OCI-M2 (cell line): ENCODE measurements around the gene FLCN.
"Not testable (repeated sequence)": the region's sequence is repeated elsewhere in the genome, so short reads cannot be mapped to it uniquely, and the experiment has no call there.

ENCODE experiments used
- DNase-seq: peaks from one replicate; lab custom pipeline; 2025; ENCODE audit not compliant: unreplicated experiment; lab: John Stamatoyannopoulos, UW

FLCN gene

GRCh38 chr17:17237026-17237799 is at the start of gene FLCN:
FLCN (minus strand) TSS chr17:17237168; CDS start chr17:17228137, 9,031 bp downstream.
- DNase-seq: peak; percentile 70

DNA sequence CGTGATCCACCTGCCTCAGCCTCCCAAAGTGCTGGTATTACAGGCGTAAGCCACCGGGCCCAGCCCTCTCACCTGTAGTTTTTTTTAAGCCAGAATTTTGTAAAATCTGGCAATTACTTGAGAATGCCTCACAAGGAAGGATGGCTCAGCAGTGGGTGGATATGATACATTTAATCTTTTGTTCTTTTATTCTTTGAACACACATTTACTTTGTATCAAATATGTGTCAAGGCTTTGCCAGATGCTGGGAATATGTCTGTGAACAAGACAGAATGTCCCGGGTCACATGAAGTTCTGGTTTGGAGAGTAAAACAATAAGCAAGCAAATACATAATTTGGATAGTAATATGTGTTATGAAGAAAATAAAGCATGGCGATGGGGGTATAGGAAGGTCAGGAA is 49.0 kb upstream of the FLCN start:
- DNase-seq: no peak

GRCh38 chr17:17280613-17281549 is 43.9 kb upstream of the FLCN start, which contains the start of gene COPS3:
COPS3 (minus strand) TSS chr17:17281246; CDS start chr17:17281186, 60 bp downstream.
- peak; percentile 37 for DNase-seq

DNA sequence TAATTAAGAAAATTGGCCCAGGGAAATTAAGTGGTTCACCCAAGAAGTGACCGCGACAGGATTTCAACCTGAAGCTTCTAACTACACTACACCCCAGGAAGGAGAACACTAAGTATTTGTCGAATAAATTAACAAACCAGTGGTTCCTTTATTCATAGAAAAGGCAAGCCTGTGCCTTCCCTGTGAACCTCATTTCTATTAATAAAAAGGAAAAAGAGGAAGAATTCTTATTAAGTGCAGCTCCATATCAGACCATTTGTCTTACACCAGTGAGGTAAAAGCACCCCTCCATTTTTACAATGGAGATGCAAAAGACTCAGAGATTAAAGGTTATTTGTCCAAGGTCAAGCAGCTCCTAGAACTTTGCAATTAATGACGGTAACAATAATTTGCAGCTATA is 42.3 kb upstream of the FLCN start:
- no peak for DNase-seq

- not testable (repeated sequence) for DNase-seq
Measured at GRCh38 chr17:17277431-17277830, 40.5 kb upstream of the FLCN start.

- no peak for DNase-seq
Measured at GRCh38 chr17:17275971-17276370, 39.0 kb upstream of the FLCN start.

DNA sequence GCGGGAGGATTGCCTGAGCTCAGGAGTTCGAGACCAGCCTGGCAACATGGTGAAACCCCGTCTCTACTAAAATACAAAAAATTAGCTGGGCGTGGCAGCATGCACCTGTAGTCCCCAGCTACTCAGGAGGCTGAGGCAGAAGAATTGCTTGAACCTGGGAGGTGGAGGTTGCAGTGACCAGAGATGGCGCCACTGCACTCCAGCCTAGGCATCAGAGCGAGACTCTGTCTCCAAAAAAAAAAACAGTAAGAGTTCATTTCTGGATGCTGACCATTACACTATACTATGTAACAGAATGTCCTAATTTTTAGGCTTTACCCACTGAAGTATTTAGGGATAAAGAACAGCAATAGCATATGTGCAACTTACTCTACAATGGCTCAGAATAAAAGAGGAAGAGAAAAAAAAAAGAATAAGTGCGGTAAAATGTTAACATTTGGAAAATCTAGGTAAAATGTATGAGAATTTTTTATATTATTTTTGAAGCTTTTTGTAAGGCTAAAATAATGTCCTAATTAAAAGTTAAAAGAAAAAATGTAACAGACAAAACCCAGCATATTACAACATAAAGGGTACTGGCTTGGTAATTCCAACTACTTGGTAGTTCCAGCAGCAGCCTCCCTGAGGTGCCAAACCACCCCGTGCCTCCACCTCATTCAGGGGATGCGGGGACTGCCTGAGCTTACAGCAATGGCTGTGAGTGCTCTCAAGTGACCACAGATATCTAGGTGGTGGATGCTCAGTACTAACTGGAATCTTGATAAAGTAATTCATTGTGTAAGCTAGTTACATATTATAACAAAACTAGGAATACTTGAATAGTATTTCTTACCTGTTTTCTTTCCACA is 33.2 kb upstream of the FLCN start:
- DNase-seq: no peak

- DNase-seq: no peak
Measured at GRCh38 chr17:17264430-17264829, 27.5 kb upstream of the FLCN start.

DNA sequence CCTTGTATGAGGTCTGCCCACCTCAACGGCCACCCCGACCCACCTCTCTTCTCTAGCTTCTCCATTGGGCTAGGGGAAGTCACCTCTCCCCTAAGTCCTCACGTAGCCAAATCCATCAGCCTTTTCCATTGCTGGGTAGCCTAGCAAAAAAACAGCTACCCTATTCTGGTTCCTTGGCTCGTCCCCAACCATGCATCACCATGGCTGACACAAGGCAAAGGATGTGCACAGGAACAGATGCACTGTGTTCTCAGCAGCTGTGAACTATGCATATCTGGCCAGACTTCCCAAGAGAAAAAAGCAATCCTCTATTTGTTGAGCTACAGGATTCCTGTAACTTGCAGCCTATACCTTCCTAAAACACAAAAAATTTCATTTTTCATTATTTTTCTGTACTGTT is 22.0 kb upstream of the FLCN start:
- DNase-seq: no peak

- no peak for DNase-seq
Measured at GRCh38 chr17:17258011-17258410, 21.0 kb upstream of the FLCN start.

GRCh38 chr17:17256316-17256715 is 19.3 kb upstream of the FLCN start:
- no peak for DNase-seq

- DNase-seq: not testable (repeated sequence)
Measured at GRCh38 chr17:17255689-17256088, 18.7 kb upstream of the FLCN start.

GRCh38 chr17:17254036-17254435 is 17.1 kb upstream of the FLCN start:
- no peak for DNase-seq

- no peak for DNase-seq
Measured at GRCh38 chr17:17253406-17253805, 16.4 kb upstream of the FLCN start.

GRCh38 chr17:17252149-17252661 is 15.2 kb upstream of the FLCN start:
- DNase-seq: no peak

- no peak for DNase-seq
Measured at GRCh38 chr17:17246879-17247278, 9.9 kb upstream of the FLCN start.

DNA sequence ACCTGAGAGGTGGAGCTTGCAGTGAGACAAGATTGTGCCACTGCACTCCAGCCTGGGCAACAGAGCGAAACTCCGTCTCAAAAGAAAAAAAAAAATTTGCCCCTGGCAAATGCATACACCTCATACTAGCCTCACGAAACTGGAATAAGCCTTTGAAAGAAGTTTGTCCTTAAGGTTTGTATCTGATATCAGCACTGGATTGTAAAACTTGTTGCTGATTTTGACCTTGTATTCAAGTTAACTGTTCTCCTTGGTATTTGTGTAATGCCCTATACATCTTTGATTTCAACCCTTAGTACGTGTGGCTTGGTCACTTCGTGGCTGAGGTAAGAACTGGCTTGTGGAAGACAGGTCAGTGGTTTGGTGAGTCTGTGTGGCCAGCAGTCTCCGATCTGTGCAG is 6.2 kb upstream of the FLCN start:
- DNase-seq: no peak

DNA sequence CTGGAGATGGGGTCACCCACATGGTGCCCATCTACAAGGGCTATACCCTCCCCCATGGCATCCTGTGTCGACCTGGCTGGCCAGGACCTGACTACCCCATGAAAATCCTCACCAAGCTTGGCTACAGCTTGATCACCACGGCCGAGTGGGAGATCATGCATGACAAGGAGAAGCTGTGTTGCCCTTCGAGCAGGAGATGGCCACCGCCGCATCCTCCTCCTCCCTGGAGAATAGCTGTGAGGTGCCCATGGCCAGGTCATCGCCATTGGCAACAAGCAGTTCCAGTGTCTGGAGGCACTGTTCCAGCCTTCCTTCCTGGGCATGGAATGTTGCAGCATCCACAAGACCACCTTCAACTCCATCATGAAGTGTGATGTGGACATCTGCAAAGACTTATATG is 5.3 kb upstream of the FLCN start:
- no peak for DNase-seq

DNA sequence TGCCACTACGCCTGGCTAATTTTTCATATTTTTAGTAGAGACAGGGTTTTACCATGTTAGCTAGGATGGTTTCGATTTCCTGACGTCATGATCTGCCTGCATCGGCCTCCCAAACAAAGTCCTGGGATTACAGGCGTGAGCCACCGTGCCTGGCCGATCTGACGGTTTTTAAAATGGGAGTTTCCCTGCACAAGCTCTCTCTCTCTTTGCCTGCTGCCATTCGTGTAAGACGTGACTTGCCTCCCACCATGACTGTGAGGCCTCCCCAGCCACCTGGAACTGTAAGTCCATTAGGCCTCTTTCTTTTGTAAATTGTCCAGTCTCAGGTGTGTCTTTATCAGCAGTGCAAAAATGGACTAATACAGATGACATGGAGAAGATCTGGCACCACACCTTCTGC is 4.7 kb upstream of the FLCN start:
- no peak for DNase-seq

DNA sequence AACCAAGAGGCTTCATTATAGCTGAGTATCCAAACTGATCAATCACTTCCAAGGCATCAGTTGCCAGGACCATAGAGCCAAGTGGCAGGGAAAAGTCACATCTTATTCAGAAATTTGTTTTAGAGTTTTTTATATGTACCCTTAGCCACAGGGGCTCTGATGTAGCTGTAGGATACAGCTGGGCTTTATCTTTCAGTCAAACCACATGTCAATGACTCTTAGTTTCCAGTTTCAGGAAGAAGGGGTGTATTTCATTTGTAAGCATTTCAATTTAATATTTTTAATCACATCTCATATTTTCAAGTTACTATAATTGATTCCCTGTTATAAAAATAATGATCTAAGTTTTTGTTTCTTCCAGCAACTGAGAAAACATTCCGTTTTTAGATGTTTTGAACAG is 2.9 kb upstream of the FLCN start:
- no peak for DNase-seq
